Nephron progenitor cell (in vitro differentiated cells): Measurements from ENCODE around the gene MEIS2.

Experiments used
- DNase-seq: peaks from one replicate; pipeline ENCODE4 v3.0.0; 2021
- H3K27ac Mint-ChIP-seq: 2 replicates; pipeline ENCODE4 v1.8.0; 2021; ENCODE audit warnings: mild to moderate bottlenecking, moderate library complexity, mixed read lengths
- H3K27me3 Mint-ChIP-seq: 2 replicates; pipeline ENCODE4 v1.8.0; 2021; ENCODE audit warnings: mild to moderate bottlenecking, low read depth, mixed read lengths; ENCODE audit not compliant: poor library complexity
- H3K36me3 Mint-ChIP-seq: 2 replicates; pipeline ENCODE4 v1.8.0; 2021; ENCODE audit warnings: low read depth, mixed read lengths
- H3K4me1 Mint-ChIP-seq: 2 replicates; pipeline ENCODE4 v1.8.0; 2021; ENCODE audit warnings: mixed read lengths
- H3K4me3 Mint-ChIP-seq: 2 replicates; pipeline ENCODE4 v1.8.0; 2021; ENCODE audit warnings: mild to moderate bottlenecking, moderate library complexity, mixed read lengths
- H3K9me3 Mint-ChIP-seq: 2 replicates; pipeline ENCODE4 v1.8.0; 2021; ENCODE audit warnings: mild to moderate bottlenecking, moderate library complexity, mixed read lengths
- TF ChIP-seq, protein P1 (sequence below): fragments of 200-600 bp; sonication (generic); IDR thresholded peaks from 2 replicates; pipeline ENCODE4 v1.5.0; 2021; ENCODE audit warnings: antibody characterized with exemption

Gene MEIS2

DNA sequence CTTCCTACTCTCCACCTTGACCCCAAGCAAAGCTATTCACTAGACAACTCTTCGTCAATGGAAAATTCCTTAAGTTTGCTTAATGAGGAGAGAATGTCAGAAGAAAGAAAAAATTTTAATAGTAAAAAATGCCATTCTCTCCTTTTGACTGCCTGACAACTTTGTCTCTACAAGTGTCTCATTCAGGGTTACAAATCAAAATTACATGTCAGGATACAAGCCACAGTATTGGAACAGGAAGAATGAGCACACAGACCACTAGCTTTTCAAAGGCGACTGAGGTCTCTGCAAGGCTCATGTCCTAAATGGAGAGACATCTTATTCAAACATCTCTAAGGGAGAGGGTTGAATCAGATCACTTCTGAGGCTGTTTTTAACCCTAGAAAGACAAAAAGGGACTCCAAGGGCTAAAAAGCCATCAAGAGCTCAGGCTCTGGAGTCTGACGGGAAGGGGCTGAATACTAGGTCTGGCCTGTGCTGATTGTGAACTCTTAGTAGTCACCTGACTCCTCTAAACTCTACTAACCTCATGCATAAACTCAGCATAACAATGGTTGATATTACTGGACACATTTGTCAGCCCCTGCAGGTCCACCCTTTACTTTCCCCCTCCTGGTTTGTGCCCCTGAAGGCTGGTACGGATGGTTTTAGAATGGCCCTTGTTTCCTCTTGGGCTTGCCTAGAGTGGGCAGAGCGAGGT is 12.8 kb upstream of the MEIS2 start:
- Mint-ChIP-seq H3K36me3 (peaks cover 7% of the 10 kb centered on the region), H3K4me1 (peaks cover 56% of the 10 kb centered on the region), H3K27me3 (peaks cover 20% of the 10 kb centered on the region), H3K27ac (peak overlapping the region; percentile 70), H3K4me3 (no peak overlapping the region), H3K9me3 (no peaks in the 10 kb centered on the region)
- DNase-seq, result no peak
- TF ChIP-seq, protein P1, sequence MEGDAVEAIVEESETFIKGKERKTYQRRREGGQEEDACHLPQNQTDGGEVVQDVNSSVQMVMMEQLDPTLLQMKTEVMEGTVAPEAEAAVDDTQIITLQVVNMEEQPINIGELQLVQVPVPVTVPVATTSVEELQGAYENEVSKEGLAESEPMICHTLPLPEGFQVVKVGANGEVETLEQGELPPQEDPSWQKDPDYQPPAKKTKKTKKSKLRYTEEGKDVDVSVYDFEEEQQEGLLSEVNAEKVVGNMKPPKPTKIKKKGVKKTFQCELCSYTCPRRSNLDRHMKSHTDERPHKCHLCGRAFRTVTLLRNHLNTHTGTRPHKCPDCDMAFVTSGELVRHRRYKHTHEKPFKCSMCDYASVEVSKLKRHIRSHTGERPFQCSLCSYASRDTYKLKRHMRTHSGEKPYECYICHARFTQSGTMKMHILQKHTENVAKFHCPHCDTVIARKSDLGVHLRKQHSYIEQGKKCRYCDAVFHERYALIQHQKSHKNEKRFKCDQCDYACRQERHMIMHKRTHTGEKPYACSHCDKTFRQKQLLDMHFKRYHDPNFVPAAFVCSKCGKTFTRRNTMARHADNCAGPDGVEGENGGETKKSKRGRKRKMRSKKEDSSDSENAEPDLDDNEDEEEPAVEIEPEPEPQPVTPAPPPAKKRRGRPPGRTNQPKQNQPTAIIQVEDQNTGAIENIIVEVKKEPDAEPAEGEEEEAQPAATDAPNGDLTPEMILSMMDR, result no peak

DNA sequence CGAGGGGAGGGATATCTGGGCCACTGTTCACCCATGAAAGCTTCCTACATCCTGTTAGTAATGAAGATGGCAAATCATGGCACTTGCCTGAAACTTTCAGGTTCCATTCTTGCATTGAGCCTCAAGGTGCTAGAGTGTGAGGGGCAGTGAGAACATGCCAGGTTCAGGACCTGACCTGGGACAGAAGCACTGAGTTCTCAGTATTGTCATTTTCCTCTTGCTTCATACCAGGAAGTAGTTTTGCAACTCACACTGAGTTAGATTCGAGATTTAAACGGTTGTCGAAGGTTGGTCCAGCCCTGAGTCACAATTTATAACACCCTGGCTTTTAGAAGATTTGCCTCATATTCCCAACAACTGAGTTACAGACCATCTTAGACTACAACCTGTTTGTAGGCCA is 11.8 kb upstream of the MEIS2 start:
- peak overlapping the region; percentile 99 for H3K27ac Mint-ChIP-seq

DNA sequence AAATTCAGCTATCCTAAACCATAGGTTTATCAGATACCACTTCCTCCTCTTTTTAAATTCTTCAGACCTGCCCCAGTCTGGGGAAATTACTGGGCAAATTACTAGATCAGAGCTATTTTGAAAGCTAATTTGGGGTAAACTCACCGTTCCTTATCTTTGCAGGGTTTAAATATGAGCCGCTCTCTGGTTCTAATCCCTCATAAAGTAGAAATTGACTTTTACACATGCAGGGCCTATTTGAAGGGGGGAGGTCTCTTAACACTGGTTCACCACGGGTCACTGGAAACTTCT is 11.0 kb upstream of the MEIS2 start:
- no peaks in the 10 kb centered on the region for H3K9me3 Mint-ChIP-seq
- H3K27me3 Mint-ChIP-seq, result peaks cover 20% of the 10 kb centered on the region
- peaks cover 71% of the 10 kb centered on the region for H3K4me1 Mint-ChIP-seq
- TF ChIP-seq, protein P1, result no peak
- DNase-seq, result no peak
- H3K36me3 Mint-ChIP-seq, result peaks cover 7% of the 10 kb centered on the region
- peak overlapping the region; percentile 99 for H3K4me3 Mint-ChIP-seq
- peak overlapping the region; percentile 99 for H3K27ac Mint-ChIP-seq

More for the DNA sequence above, 11.8 kb upstream of the MEIS2 start:
- peaks cover 20% of the 10 kb centered on the region for H3K27me3 Mint-ChIP-seq
- peaks cover 7% of the 10 kb centered on the region for H3K36me3 Mint-ChIP-seq
- TF ChIP-seq, protein P1, result no peak
- H3K9me3 Mint-ChIP-seq, result no peaks in the 10 kb centered on the region
- peaks cover 66% of the 10 kb centered on the region for H3K4me1 Mint-ChIP-seq
- no peak for DNase-seq
- H3K4me3 Mint-ChIP-seq, result peak overlapping the region; percentile 99

DNA sequence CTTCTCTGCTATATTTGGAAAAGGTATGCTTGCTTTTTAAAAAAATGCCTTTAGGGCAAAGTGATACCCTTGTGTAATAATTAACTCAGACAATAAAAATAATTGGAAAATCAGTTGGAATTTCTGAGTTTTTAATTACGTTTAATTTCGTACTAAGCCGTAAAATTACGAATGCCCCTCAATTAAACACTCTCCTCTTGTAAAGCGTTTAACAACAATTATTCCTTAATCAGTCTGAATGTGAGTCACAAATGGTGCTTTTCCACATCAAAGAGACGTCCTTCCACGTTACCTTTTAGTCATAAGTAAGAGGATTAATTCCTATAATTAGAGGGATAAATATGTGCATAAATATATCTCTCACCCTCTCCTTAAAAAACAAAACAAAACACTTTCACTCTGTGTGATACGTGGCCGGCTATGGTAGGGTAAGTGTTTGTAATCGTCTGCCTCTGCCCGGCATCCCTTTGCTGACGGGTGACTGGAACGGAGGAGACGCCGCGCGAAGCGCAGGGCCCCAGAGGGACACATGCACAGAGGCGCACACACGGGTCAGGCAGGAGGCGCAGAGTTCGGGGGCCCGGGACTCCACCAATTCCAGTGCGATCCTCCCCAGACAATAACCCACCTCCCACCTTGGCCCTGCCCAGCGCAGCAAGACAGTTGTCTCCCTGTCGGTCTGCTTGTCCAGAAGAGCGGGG is 9.7 kb upstream of the MEIS2 start:
- H3K4me3 Mint-ChIP-seq, result peak overlapping the region; percentile 99
- H3K27ac Mint-ChIP-seq, result peak overlapping the region; percentile 99

DNA sequence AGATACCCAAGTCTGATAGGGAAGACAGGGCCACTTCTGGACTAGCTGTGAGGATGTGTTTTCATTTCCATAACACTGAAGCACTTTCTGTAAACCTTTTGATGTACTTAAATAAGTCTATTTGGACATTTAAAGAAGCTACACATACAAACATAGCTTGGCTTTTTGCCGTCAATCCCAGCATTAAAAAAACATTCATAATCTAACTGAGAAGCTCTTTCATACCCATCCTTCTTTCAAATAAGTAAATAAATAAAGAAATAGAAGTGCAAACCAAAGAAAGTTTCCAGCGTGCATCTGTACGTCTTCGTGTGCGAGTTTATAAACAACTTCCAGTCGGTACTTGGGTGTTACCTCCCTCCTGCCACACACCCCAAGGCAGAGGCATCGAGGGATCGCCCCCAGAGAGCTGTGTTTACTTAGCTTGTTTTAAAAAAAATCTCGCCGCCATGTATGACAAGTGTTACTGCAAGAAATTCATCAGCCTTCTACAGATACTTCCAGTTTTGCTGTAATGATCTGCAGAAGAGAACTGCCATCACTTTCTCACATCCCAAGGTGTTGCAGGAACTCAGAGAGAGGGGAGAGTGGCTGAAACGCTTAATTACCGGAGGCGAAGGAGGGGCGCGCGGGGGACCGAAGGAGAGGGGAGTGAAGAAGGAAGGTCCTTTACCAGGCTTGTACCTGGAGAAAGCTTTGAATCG is 9.0 kb upstream of the MEIS2 start:
- TF ChIP-seq, protein P1, result no peak
- peak; percentile 54 for DNase-seq
- Mint-ChIP-seq H3K27me3 (peaks cover 12% of the 10 kb centered on the region), H3K9me3 (no peaks in the 10 kb centered on the region), H3K4me3 (peak overlapping the region; percentile 99), H3K4me1 (peaks cover 88% of the 10 kb centered on the region), H3K36me3 (no peaks in the 10 kb centered on the region), H3K27ac (peak overlapping the region; percentile 96)

More for the DNA sequence above, 9.7 kb upstream of the MEIS2 start:
- H3K4me1 Mint-ChIP-seq, result peaks cover 82% of the 10 kb centered on the region
- no peaks in the 10 kb centered on the region for H3K36me3 Mint-ChIP-seq
- TF ChIP-seq, protein P1, result no peak
- no peaks in the 10 kb centered on the region for H3K9me3 Mint-ChIP-seq
- H3K27me3 Mint-ChIP-seq, result peaks cover 16% of the 10 kb centered on the region
- peak; percentile 71 for DNase-seq
